Ovary (tissue), 9 donors: ENCODE results near the gene UQCRC1. TPM values are rescaled to one million over a fixed set of nuclear protein-coding genes. Genes with fewer than 3 reads are reported as not detected.

Experiments used
- DNase-seq, 5 donors: peaks; one replicate each; pipeline ENCODE4 v3.0.0-alpha.2; 2019 to 2020
- H3K27ac ChIP-seq, 2 donors: fragments of 200-600 bp; one replicate each; pipeline versions ENCODE4 v1.5.1 to v1.8.0; 2019 to 2022
- H3K27me3 ChIP-seq: fragments of 200-600 bp; one replicate; pipeline ENCODE4 v1.8.0; 2022
- H3K36me3 ChIP-seq: fragments of 200-600 bp; sonication (generic); one replicate; pipeline ENCODE4 v1.5.1; 2019
- H3K4me1 ChIP-seq: one replicate; pipeline ENCODE4 v1.8.1; 2013; ENCODE audit warnings: mild to moderate bottlenecking, moderate library complexity; ENCODE audit not compliant: insufficient read depth
- H3K4me3 ChIP-seq: fragments of 200-600 bp; sonication (generic); one replicate; pipeline ENCODE4 v1.5.1; 2017
- H3K9me3 ChIP-seq, 2 donors: fragments of 200-600 bp in 1 of 2; sonication (generic) in 1 of 2; one replicate each; pipeline versions ENCODE4 v1.5.1 to v1.8.1; 2013 to 2019; ENCODE audit warnings: mild to moderate bottlenecking in 1 of 2, moderate library complexity in 1 of 2
- EP300 ChIP-seq: sonication (generic); formaldehyde crosslinking; IDR thresholded peaks from one replicate; pipeline ENCODE4 v1.6.1; 2017; ENCODE audit warnings: antibody characterized with exemption
- POLR2A ChIP-seq: fragments of 450-650 bp; IDR thresholded peaks from one replicate; pipeline ENCODE4 v1.6.1; 2017; ENCODE audit warnings: antibody characterized with exemption, mild to moderate bottlenecking, moderate library complexity
- WGBS, 3 donors: extraction: QIAGEN DNeasy Blood & Tissue Kit in 1 of 3; methylation state at CpG; one replicate each; pipeline versions ENCODE4 v1.1.5 to v1.1.7; 2013 to 2017; 5-methylcytosine and 5-hydroxymethylcytosine counted together
- intact Hi-C, 4 donors: fragments of 100-400 bp; cut with DNase I; formaldehyde crosslinking; loops; one replicate each; pipeline versions ENCODE4 v1.11.0 to v1.15.1; 2022 to 2023
- polyA plus RNA-seq, 2 donors: library from polyadenylated mRNA; stranded (reverse); fragments of 200-250 nt in 1 of 2; fragments of 350-450 nt in 1 of 2; fragmentation: Illumina TruSeq in 1 of 2; extraction: RNeasy Lipid Tissue Mini Kit (QIAGEN cat#74804) in 1 of 2; gene quantifications; one replicate each; pipeline ENCODE4 v1.2.3, GENCODE V29; 2013 to 2014
- total RNA-seq, 7 donors: library from RNA; depleted of rRNA in 2 of 7; stranded (reverse); fragments of >200 nt in 2 of 7; fragmentation: NEBNext Ultra II Directional in 3 of 7; extraction: Animal tissue kit (Norgen Biotek cat#: 25700) in 3 of 7; gene quantifications; one replicate each; pipeline versions ENCODE4 v1.1.0 to v1.2.4, GENCODE V29; 2016 to 2023
- TF ChIP-seq, protein P1 (sequence below), 3 donors: fragments of 450-650 bp in 2 of 3; fragments of 200-600 bp in 1 of 3; IDR thresholded peaks; one replicate each; pipeline versions ENCODE4 v1.5.1 to v1.8.0; 2016 to 2022; ENCODE audit warnings: antibody characterized with exemption in 3 of 3, mild to moderate bottlenecking in 1 of 3
- donor health status: DM: no; HTN: no; CAD: no; lungs with moderate emphysema.
- donor health status: DM: no; HTN: no; CAD: no.
- donor health status: Bipolar disorder and iron deficiency.
- donor health status: DM: yes; HTN: yes; CAD: no.
- donor health status: DM: no; HTN: no; CAD: no.
- donor health status: DM: yes; HTN: yes; CAD: no.

The UQCRC1 gene
- total and polyA plus RNA-seq, 9 donors, result 102 to 153 (median 118) TPM

DNA sequence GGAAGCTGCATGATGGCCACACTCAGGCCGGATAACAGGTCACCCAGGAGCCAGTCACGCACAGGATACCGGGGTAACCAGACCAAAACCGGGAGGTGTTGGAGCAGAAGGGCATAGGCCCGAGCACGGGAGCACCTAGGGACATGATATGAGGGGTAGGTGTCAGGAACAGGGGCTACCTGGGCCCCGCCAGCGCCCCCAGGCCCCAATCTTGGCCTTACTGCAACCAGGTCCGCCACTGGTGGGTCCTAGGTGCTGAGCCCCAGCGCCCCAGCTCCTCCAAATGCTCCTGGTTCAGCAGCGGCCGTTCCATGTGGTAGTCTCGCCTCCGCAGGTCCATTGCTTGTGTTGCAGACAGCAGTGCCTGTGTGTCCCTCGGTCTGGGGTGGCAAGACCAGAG lies 23.8 kb upstream of the UQCRC1 start:
- no peaks in the 10 kb centered on the region for H3K27me3 ChIP-seq
- H3K9me3 ChIP-seq, result no peaks in the 10 kb centered on the region
- no peaks in the 10 kb centered on the region for H3K36me3 ChIP-seq
- WGBS, 3 donors, result 91 to 94% (median 92%) methylated on average over 15 of the region's 15 CpGs
- DNase-seq, result no peak
- TF ChIP-seq, protein P1, sequence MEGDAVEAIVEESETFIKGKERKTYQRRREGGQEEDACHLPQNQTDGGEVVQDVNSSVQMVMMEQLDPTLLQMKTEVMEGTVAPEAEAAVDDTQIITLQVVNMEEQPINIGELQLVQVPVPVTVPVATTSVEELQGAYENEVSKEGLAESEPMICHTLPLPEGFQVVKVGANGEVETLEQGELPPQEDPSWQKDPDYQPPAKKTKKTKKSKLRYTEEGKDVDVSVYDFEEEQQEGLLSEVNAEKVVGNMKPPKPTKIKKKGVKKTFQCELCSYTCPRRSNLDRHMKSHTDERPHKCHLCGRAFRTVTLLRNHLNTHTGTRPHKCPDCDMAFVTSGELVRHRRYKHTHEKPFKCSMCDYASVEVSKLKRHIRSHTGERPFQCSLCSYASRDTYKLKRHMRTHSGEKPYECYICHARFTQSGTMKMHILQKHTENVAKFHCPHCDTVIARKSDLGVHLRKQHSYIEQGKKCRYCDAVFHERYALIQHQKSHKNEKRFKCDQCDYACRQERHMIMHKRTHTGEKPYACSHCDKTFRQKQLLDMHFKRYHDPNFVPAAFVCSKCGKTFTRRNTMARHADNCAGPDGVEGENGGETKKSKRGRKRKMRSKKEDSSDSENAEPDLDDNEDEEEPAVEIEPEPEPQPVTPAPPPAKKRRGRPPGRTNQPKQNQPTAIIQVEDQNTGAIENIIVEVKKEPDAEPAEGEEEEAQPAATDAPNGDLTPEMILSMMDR (IDR thresholded peaks at IDR 0.05), result no peak
- TF ChIP-seq POLR2A (no peak), EP300 (no peak)
- intact Hi-C loops, result no loop called here
- no peak overlapping the region for H3K4me3 ChIP-seq
- H3K4me1 ChIP-seq, result peaks cover 3% of the 10 kb centered on the region
- no peak overlapping the region for H3K27ac ChIP-seq

DNA sequence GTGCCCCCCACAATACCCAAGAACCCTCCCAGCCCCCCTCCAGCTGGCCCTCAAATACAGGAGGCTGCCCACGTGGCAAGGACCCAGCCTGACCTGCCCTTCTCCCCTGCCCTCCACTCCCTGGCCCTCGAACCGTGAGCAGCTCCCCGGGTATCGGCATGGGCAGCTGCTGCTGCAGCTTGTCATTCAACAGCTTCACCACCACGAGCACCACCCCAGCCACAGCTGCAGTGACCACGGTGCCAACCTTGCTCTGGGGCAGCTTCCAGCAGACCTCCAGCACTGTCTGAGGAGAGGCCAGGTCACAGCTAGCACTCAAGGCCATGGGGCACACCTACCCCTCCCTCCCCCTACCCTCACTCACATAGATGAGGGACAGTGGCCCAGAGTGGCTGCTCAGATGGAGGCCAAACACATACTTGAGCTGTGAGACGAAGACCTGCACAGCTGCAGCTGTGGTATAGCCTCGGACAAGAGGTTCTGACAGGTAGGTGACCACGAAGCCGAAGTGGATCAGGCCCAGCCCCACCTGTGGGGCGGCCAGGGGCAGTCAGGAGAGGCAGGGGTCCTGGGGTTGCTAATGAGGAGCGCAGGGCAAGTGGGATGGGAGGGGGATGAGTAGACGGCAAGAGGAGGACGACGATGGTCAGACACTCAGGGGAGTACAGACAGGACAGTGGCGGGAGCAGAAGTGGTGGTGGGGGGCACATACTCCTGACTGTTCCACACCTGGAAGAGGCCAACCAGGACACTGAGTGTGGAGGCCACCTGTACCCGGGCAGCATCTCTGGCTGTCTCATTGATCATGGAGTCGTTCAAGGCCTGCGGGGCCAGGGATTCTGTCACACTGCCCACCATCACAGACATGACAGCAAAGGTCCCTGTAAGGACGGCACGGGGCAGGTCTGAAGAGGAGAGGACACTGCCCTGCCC lies 22.3 kb upstream of the UQCRC1 start:
- H3K27ac ChIP-seq, result no peak overlapping the region
- no peak for DNase-seq
- peaks cover 3% of the 10 kb centered on the region for H3K4me1 ChIP-seq
- TF ChIP-seq EP300 (no peak), POLR2A (no peak)
- TF ChIP-seq, protein P1 (IDR thresholded peaks at IDR 0.05), result no peak
- no peaks in the 10 kb centered on the region for H3K36me3 ChIP-seq
- intact Hi-C loops, result no loop called here
- WGBS, 3 donors, result 85 to 87% (median 87%) methylated on average over 22 of the region's 22 CpGs
- H3K9me3 ChIP-seq, result no peaks in the 10 kb centered on the region
- no peaks in the 10 kb centered on the region for H3K27me3 ChIP-seq
- H3K4me3 ChIP-seq, result no peak overlapping the region

GRCh38 chr3:48630833-48631232 lies 21.4 kb upstream of the UQCRC1 start:
- WGBS, 3 donors, result 69 to 75% (median 74%) methylated on average over 12 of the region's 12 CpGs
- intact Hi-C loops, result no loop called here
- DNase-seq, result no peak
- Histone ChIP-seq H3K9me3 (no peaks in the 10 kb centered on the region), H3K4me3 (no peak overlapping the region), H3K4me1 (peaks cover under 1% of the 10 kb centered on the region), H3K27ac (no peak overlapping the region), H3K27me3 (no peaks in the 10 kb centered on the region), H3K36me3 (no peaks in the 10 kb centered on the region)
- no peak for TF ChIP-seq POLR2A
- no peak for TF ChIP-seq EP300

DNA sequence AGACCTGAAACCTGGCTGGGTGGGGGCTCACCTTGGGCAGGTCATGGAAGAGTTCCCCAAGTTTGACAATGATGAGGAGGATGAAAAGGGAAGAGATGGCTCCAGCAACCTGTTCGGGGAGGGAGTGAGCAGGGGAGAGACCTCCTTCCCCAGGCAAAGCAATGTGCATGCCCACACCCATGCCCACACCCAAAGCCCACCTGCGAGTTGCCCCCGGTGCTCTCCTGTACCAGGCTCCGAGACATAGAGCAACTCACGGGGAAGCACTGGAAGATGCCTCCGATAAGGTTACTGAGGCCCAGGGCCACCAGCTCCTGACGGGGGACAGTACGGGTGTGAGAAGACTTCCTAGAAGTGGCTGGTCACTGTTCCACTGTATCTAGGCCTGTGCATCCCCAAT lies 21.0 kb upstream of the UQCRC1 start:
- DNase-seq, result no peak

More for the DNA sequence above, 21.0 kb upstream of the UQCRC1 start:
- TF ChIP-seq, protein P1 (IDR thresholded peaks at IDR 0.05), result no peak
- TF ChIP-seq POLR2A (no peak), EP300 (no peak)
- no peak overlapping the region for H3K4me3 ChIP-seq
- no peaks in the 10 kb centered on the region for H3K36me3 ChIP-seq
- intact Hi-C loops, result no loop called here
- no peak overlapping the region for H3K27ac ChIP-seq
- H3K4me1 ChIP-seq, result no peaks in the 10 kb centered on the region
- H3K27me3 ChIP-seq, result no peaks in the 10 kb centered on the region
- H3K9me3 ChIP-seq, result no peaks in the 10 kb centered on the region
- WGBS, 3 donors, result 91 to 95% (median 91%) methylated on average over 8 of the region's 8 CpGs
